ENCODE results near the gene PERM1.

- no peak for TF ChIP-seq ELF4 (CRISPR knock-in tag; IDR thresholded peaks at IDR 0.05)
- no peak for TF ChIP-seq GATA2 (CRISPR knock-in tag; IDR thresholded peaks at IDR 0.05)
- no peak for TF ChIP-seq BDP1 (IDR thresholded peaks at IDR 0.05; ENCODE audit: insufficient read depth, insufficient read length)
- TF ChIP-seq, protein P1, sequence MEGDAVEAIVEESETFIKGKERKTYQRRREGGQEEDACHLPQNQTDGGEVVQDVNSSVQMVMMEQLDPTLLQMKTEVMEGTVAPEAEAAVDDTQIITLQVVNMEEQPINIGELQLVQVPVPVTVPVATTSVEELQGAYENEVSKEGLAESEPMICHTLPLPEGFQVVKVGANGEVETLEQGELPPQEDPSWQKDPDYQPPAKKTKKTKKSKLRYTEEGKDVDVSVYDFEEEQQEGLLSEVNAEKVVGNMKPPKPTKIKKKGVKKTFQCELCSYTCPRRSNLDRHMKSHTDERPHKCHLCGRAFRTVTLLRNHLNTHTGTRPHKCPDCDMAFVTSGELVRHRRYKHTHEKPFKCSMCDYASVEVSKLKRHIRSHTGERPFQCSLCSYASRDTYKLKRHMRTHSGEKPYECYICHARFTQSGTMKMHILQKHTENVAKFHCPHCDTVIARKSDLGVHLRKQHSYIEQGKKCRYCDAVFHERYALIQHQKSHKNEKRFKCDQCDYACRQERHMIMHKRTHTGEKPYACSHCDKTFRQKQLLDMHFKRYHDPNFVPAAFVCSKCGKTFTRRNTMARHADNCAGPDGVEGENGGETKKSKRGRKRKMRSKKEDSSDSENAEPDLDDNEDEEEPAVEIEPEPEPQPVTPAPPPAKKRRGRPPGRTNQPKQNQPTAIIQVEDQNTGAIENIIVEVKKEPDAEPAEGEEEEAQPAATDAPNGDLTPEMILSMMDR (IDR thresholded peaks at IDR 0.05 in 2 of 3, conservative IDR thresholded peaks at IDR 0.05 in 1 of 3; ENCODE audit: insufficient read depth in 2 of 3, low read depth in 1 of 3, low read length in 3 of 3) = no peak
- no peak for TF ChIP-seq SP1 (CRISPR knock-in tag; IDR thresholded peaks at IDR 0.05)
- TF ChIP-seq JUNB (CRISPR knock-in tag; conservative IDR thresholded peaks at IDR 0.05) = no peak
Measured at GRCh38 chr1:952201-952600, 29.7 kb downstream of the PERM1 start.

All from K562 (cell line).